HS-5 (cell line): Measurements from ENCODE around the gene RAPGEF3.

Source experiments
- DNase-seq: peaks from one replicate; pipeline ENCODE4 v3.0.0-alpha.2; 2012; ENCODE audit warnings: low read depth

The RAPGEF3 gene

GRCh38 chr12:47790676-47791350 lies 32.1 kb upstream of the RAPGEF3 start:
- no peak for DNase-seq

GRCh38 chr12:47789712-47790489 lies 31.2 kb upstream of the RAPGEF3 start:
- DNase-seq, result no peak

GRCh38 chr12:47789141-47789540 lies 30.5 kb upstream of the RAPGEF3 start:
- no peak for DNase-seq

- no peak for DNase-seq
Measured at GRCh38 chr12:47787596-47788319, 29.1 kb upstream of the RAPGEF3 start.

GRCh38 chr12:47786662-47787280 lies 28.1 kb upstream of the RAPGEF3 start:
- no peak for DNase-seq

GRCh38 chr12:47785887-47786661 lies 27.4 kb upstream of the RAPGEF3 start:
- DNase-seq, result no peak

GRCh38 chr12:47785036-47785886 lies 26.6 kb upstream of the RAPGEF3 start:
- no peak for DNase-seq

GRCh38 chr12:47783821-47784819 lies 25.4 kb upstream of the RAPGEF3 start:
- no peak for DNase-seq

- DNase-seq, result no peak
Measured at GRCh38 chr12:47783024-47783755, 24.5 kb upstream of the RAPGEF3 start.

GRCh38 chr12:47782372-47782770 lies 23.7 kb upstream of the RAPGEF3 start:
- no peak for DNase-seq

GRCh38 chr12:47781479-47782371 lies 23.0 kb upstream of the RAPGEF3 start:
- DNase-seq, result no peak

GRCh38 chr12:47779943-47780504 lies 21.3 kb upstream of the RAPGEF3 start:
- DNase-seq, result no peak

- DNase-seq, result peak; percentile 68
Measured at GRCh38 chr12:47779301-47779942, 20.7 kb upstream of the RAPGEF3 start.

- DNase-seq, result no peak
Measured at GRCh38 chr12:47778881-47779280, 20.2 kb upstream of the RAPGEF3 start.

- no peak for DNase-seq
Measured at GRCh38 chr12:47777741-47778558, 19.3 kb upstream of the RAPGEF3 start.

GRCh38 chr12:47777151-47777550 lies 18.5 kb upstream of the RAPGEF3 start:
- DNase-seq, result no peak
